CD4-positive, alpha-beta T cell treated with Interleukin-12 subunit alpha and Interleukin-12 subunit beta, for 1 hour (primary cell): ENCODE results near the gene SBF2.
A peak's percentile ranks its signal among the peaks of the same experiment; 100 is the strongest.

ENCODE experiments used
- DNase-seq: peaks from one replicate; pipeline ENCODE4 v3.0.0-alpha.2; 2020

The SBF2 gene

DNA sequence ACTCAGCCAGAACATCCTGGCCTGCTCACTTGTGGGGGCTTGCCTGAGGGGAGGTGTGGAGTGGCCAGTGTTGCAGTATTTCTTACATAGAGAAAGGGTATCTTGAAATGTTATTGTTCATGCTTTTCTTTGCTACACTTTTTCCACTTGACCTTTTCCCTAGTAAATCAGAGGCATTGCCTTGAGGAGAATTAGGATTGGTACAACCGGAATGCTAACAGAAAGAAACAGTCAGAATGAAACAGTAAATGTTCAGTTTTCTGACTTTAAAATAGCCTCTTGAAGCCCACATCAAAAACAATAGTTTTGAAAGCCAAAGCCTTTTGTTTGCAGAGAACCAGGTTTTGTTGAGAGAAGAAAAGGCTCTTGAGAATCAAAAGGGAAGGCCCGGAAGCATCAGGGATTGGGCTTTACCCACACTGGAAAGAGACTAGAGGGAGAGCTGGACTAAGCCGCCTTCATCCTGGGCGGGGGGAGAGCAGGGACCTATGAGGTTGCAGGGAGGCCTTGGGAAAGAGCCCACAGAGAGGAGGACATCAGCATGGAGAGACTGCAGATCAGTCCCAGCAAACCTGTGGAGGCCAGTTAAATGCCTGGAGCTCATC, 23.2 kb upstream of the SBF2 start:
- DNase-seq, result no peak

GRCh38 chr11:10315083-10315482, 21.1 kb upstream of the SBF2 start:
- no peak for DNase-seq

DNA sequence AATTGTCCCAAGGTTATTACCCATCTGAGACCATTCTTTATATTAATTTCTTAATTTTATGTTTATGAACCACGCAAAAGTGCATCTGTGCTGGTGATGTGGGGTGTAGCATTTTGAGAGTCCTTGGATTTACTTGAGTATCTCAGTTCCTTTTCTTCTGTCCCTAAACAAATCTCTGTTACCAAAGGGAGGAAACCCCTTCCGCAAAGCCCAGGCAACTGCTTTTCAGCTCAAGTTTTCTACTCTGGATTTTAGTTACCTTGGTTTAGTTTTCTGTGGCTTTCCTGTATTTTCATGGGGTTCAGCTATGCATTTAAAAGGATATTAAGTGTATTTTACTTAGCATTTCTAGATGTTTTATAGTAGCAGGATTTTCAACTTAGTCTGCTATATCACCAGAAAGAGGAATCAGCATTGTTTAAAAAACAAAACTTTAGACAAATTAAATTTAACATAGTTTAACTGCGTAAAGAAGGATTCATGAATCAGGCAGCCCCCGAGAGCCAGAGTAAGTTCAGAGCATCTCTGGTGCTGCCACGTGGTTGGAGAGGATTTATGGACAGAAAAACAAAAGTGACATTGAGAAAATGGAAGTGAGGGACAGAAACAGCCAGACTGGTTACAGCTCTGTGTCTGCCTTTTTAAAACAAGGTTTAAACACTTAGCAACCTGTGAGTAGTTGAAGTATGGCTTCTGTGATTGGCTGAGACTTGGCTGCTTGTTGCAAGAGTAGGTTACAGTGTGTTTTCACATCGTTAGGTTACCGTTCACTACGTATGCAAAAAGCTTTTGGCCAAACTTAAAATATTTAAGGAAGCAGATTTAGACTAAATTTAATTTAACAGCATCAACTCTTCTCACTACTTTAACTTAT, 20.4 kb upstream of the SBF2 start:
- peak; percentile 49 for DNase-seq

- no peak for DNase-seq
Measured at GRCh38 chr11:10311802-10312201, 17.8 kb upstream of the SBF2 start.

DNA sequence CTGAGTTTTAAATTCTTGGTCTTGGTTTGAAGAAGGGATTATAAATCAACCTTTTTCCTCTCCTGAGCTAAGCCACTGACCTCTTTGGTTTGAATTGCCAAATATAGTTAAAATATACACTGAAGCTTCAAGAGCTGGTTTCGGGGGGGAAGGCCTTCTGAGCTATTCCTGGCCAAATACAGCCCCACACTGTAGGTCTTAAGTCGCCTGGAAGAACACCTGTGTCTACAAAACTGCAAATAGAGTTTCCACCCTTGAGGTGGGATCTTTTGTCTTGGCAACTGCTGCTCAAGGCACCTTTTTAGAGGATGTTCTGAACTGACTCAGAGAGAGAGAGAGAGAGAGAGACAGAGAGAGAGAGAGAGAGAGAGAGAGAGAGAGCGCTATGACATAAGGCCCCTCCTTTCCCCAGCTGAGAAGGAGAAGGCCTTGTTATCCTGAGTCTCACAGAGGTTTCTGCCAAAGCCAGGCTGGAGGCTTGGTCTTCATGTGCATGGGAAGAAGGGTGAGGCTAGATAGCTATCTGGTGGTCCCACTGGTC, 16.4 kb upstream of the SBF2 start:
- no peak for DNase-seq

DNA sequence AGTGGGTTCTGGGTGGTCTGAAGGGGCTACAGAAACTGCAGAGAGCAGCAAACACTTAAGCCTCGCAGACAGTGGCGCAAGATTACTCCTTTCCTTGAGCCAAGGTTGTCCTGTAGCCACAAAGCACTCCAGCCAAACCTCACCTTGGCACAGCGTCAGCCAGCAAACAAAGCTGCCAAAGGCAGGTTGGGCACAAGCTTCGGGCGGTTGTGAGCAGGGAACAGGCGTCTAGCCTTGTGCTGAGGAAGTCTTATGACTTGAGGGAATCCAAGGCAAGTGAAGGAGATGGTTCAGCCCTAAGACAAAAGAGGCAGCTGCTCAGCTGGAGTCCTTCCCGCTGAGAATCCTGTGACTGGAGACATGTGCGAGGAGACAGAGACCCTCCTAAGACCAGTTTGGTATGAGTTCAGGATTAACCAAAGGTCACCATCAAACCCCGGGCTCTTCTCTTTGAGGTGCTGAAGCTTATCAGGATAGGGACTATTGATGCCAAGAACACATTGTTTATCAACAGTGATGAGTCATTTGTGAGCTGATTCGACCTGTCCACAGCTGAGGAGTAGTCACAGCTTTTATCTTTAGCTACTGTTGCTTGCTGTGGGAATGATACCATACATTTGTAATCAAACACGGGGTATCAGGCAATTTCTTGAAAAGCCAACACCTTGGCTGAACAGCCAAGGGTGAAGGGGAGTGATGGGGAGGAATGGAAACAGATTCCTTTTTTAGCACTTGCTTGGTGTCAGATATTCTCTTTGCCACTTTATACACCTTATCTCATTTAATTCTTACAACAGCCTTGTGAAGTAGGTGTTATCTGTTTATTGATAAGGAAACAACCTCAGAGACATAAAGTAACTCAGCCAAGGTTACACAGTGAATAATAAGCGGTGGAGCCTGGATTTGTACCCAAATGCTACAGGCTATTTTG, 15.4 kb upstream of the SBF2 start:
- DNase-seq, result no peak

GRCh38 chr11:10308201-10308954, 14.4 kb upstream of the SBF2 start:
- no peak for DNase-seq

DNA sequence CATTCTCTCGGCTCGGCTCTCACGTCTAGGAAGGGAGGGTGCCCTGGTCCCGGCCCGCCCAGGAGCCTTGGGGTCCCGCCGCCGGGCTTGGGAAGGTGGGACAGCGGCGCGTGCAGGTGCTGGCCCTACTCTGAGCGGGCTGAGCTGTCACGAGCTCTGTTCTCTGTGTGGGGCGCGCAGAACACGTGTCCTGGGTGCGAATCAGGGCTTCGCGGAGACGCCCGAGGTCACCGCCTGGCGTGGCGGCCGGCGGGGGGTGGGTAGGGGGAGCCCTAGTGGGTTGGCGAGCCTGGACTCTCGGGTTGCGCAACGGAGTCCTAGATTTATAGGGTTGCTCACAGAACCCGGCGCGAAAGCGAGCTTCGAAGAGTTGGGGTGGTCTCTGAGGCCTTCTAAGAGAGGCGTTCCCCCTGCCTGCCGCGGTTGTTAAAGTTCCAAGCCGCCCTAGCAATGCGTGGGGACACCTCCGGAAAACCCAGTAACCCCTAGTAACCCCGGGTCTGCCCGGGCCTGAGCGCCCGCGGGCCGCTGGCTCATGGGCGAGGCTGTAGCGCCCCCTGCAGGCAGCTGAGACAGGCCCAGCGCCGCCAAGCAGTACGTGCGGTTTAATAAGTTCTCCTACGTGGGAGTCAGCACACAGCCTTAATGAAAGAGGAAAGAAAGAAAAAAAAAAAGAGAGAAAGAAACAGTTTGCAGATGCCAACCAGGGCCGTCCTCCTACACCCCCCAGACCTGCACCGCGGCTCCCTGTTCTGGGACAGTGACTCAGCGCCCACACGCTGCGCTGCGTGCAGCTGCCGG, 13.6 kb upstream of the SBF2 start:
- peak; percentile 87 for DNase-seq

- DNase-seq, result no peak
Measured at GRCh38 chr11:10307022-10307399, 13.0 kb upstream of the SBF2 start.

GRCh38 chr11:10305964-10306918, 12.2 kb upstream of the SBF2 start:
- no peak for DNase-seq

- DNase-seq, result no peak
Measured at GRCh38 chr11:10305262-10305963, 11.4 kb upstream of the SBF2 start.

- DNase-seq, result no peak
Measured at GRCh38 chr11:10304495-10305261, 10.7 kb upstream of the SBF2 start, which contains the start of gene ADM. Gene ADM (plus strand): TSS chr11:10305073. CDS start chr11:10305701, 628 bp downstream.

DNA sequence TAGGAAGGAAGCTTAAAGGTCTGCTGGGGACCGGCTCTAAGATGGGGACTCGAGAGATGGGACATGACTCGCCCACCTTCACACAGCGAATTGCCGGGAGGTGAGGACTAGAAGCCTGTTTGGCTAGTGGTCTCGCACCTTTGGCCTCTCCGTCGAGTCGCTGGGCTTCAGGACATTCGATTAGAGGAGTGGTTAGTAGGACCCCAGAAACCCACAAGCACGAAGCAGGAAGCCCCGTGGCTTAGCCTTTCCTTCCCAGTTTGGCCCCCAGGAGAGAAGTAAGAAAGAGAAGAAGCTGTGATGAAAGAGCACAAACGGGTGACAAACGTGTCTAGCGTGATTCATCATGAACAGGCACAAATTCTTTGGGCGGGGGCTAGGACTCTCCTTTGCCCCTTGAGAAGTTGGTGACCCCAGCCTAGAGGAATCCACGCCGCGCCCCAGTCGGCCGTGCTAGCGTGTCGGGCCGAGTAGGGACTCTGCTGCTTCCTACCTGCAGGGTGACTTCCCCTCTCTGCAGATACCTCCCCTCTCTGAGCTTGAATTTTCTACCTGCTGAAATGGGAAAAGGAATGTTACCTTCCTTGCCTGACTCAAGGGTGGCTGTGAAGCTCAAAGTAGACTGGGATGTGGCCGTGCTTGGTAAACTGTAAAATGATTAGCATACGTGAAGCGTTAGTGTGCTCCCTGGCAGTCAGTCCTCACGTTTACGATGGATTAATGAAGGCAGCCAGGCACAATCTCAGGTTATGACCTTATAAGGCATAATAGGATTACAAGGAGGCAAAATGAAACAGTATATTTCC, 9.7 kb upstream of the SBF2 start:
- DNase-seq, result no peak

DNA sequence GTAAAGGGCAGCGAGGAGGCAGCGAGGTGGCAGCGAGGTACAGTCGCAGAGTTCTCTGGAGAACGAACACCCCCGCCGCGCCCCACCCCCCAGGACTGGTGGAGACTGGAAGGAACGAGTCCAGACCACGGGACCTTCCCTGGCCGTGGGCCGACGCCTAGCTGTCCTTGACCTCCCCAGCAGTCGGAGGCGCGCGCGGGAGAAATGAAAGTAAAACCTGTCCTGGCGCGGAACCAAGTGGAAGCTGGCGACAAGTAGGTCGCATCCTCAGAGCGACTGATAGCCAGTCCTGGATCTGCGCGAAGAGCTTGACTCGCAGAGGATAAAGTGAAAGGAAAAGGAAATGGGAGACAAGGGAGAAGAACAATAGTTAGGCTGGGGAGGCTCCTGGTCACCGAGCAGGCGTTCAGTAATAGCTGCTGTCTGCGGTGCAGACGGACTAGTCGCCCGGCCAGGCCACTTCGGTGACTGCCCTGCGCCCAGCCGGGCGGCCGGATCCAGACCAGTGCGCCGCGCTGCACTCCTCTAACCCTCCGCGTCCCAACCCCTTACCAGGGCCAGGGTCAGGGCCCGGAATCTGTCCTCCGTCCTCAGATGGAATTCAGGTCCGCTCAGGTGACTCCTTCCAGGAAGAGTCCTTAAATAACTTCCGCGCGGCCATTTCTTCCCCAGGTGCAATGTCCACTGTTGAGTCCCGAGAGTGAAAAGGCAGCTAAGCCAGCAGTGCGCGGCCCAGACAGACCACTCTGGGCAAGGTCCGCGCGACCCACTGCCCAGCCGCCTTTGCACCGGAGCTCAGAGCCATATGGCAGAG, 8.9 kb upstream of the SBF2 start:
- peak; percentile 75 for DNase-seq

GRCh38 chr11:10302359-10302743, 8.3 kb upstream of the SBF2 start:
- DNase-seq, result no peak

- DNase-seq, result no peak
Measured at GRCh38 chr11:10301656-10302358, 7.8 kb upstream of the SBF2 start.
